Measurements from ENCODE around the gene ABCA9. TPM values are rescaled to one million over a fixed set of nuclear protein-coding genes. Genes with fewer than 3 reads are reported as not detected.

Gene ABCA9
- polyA plus RNA-seq, 2 of the 4 experiments (the other 2 are of a cell fraction), result 0.01 TPM; not detected in 1

GRCh38 chr17:69061721-69062556 lies 1.2 kb upstream of the ABCA9 start:
- 83% methylated on average over 4 of the region's 4 CpGs for WGBS (ENCODE audit: missing lambda C conversion rate)
- CTCF ChIA-PET, result interaction anchor here (0.6 to 1.0 kb wide), 2 partner anchors 8 to 9 kb away, joined by 3 read pairs; no protein-coding TSS in a partner anchor
- ATAC-seq, result no peak
- POLR2A ChIA-PET, result no interaction called here
- Histone ChIP-seq H3K4me1 (no peaks in the 10 kb centered on the region), H3K27ac (no peak overlapping the region), H3K4me2 (no peak overlapping the region), H3K4me3 (no peak overlapping the region), H3K9me3 (no peaks in the 10 kb centered on the region)
- TF ChIP-seq ESRRA (IDR thresholded peaks at IDR 0.05; ENCODE audit: borderline replicate concordance, low read length), result no peak
- DNase-seq (ENCODE audit: low read depth in 1 of 2, low spot score in 1 of 2), result no peak
- FAIRE-seq, result no peak

- Histone ChIP-seq H3K4me1 (no peaks in the 10 kb centered on the region), H3K27ac (no peak overlapping the region), H3K9me3 (no peaks in the 10 kb centered on the region), H3K4me2 (no peak overlapping the region), H3K4me3 (no peak overlapping the region)
- ChIA-PET POLR2A (no interaction called here), CTCF (no interaction called here)
- ATAC-seq (no peak), FAIRE-seq (no peak), DNase-seq (ENCODE audit: low read depth in 1 of 2, low spot score in 1 of 2) (no peak)
- TF ChIP-seq CHD2 (IDR thresholded peaks at IDR 0.05; ENCODE audit: low read length, partially characterized antibody), result no peak
- no peak for TF ChIP-seq FOXS1 (CRISPR knock-in tag; IDR thresholded peaks at IDR 0.05)
- no peak for TF ChIP-seq MAZ (IDR thresholded peaks at IDR 0.05; ENCODE audit: borderline replicate concordance, low read depth, low read length)
- no peak for TF ChIP-seq POLR2A (IDR thresholded peaks at IDR 0.05; ENCODE audit: low read length)
- no peak for TF ChIP-seq ESRRA (IDR thresholded peaks at IDR 0.05; ENCODE audit: borderline replicate concordance, low read length)
- TF ChIP-seq NPAS2 (CRISPR knock-in tag; IDR thresholded peaks at IDR 0.05; ENCODE audit: borderline replicate concordance), result no peak
- no peak for TF ChIP-seq EHF (CRISPR knock-in tag; IDR thresholded peaks at IDR 0.05)
- TF ChIP-seq EHMT2 (IDR thresholded peaks at IDR 0.05; ENCODE audit: low read depth), result no peak
- no peak for TF ChIP-seq HOXB5 (CRISPR knock-in tag; IDR thresholded peaks at IDR 0.05)
- no peak for TF ChIP-seq CHD4 (IDR thresholded peaks at IDR 0.05; ENCODE audit: borderline replicate concordance)
- TF ChIP-seq GATA3 (IDR thresholded peaks at IDR 0.05; ENCODE audit: borderline replicate concordance), result no peak
- TF ChIP-seq HOXB13 (CRISPR knock-in tag; IDR thresholded peaks at IDR 0.05; ENCODE audit: low read depth), result no peak
- TF ChIP-seq EP300 (IDR thresholded peaks at IDR 0.05), result no peak
- no peak for TF ChIP-seq HMGXB4 (CRISPR knock-in tag; IDR thresholded peaks at IDR 0.05; ENCODE audit: borderline replicate concordance)
- TF ChIP-seq NFE2L2 (conservative IDR thresholded peaks at IDR 0.05; ENCODE audit: low read length), result no peak
- whole genome bisulfite sequencing (ENCODE audit: missing lambda C conversion rate), result 57% methylated on average over 7 of the region's 7 CpGs
These were observed 1.1 kb downstream of the ABCA9 start for GRCh38 chr17:69059458-69060175.

GRCh38 chr17:69058165-69058564 lies 2.6 kb downstream of the ABCA9 start:
- H3K4me1 ChIP-seq, result no peaks in the 10 kb centered on the region
- peak in 1 of 2 experiments; percentile 32 for DNase-seq (ENCODE audit: low read depth in 1 of 2, low spot score in 1 of 2)
- no peak overlapping the region for H3K4me2 ChIP-seq
- TF ChIP-seq RAD21 (conservative IDR thresholded peaks at IDR 0.05 in 1 of 2, IDR thresholded peaks at IDR 0.05 in 1 of 2) (peak in 1 of 2 experiments; percentile 41; a peak in 2 of 5 replicates), CTCF (IDR thresholded peaks at IDR 0.05) (no peak), SMC3 (IDR thresholded peaks at IDR 0.05) (no peak), FOSL2 (IDR thresholded peaks at IDR 0.05) (no peak), FOSL2 (CRISPR knock-in tag; IDR thresholded peaks at IDR 0.05) (no peak)
- CTCF ChIA-PET, result interaction anchor here (0.7 to 1.3 kb wide), 3 partner anchors 10 to 281 kb away, joined by 3 to 4 read pairs (median 3); no protein-coding TSS in a partner anchor
- no peak for FAIRE-seq
- WGBS (ENCODE audit: missing lambda C conversion rate), result 69% methylated on average over 1 of the region's 1 CpG
- peak in 1 of 2 experiments; percentile 49; a peak in 2 of 6 replicates for ATAC-seq
- H3K27ac ChIP-seq, result no peak overlapping the region
- no peak overlapping the region for H3K4me3 ChIP-seq
- POLR2A ChIA-PET, result no interaction called here
- H3K9me3 ChIP-seq, result no peaks in the 10 kb centered on the region

Measured in A549 (cell line).